HG03175 (cell line): Measurements from ENCODE around the gene RBFOX2.
"Not testable (repeated sequence)": the region's sequence is repeated elsewhere in the genome, so short reads cannot be mapped to it uniquely, and the experiment has no call there.

Experiments used
- ATAC-seq: cut with Tn5 transposase; IDR thresholded peaks from one replicate; pipeline ENCODE4 v1.9.1; 2021; ENCODE audit warnings: mild to moderate bottlenecking, moderate library complexity; ENCODE audit not compliant: unreplicated experiment

Gene RBFOX2

GRCh38 chr22:36044517-36044916 is 15.9 kb upstream of the RBFOX2 start:
- ATAC-seq = not testable (repeated sequence)

- no peak for ATAC-seq
Observed at GRCh38 chr22:36042240-36042639, 13.6 kb upstream of the RBFOX2 start.

- ATAC-seq = no peak
Observed at GRCh38 chr22:36039125-36039524, 10.5 kb upstream of the RBFOX2 start.

GRCh38 chr22:36037102-36037758 is 8.6 kb upstream of the RBFOX2 start:
- ATAC-seq = no peak

- ATAC-seq = no peak
Observed at GRCh38 chr22:36036167-36036624, 7.6 kb upstream of the RBFOX2 start.

GRCh38 chr22:36032611-36033010 is 4.0 kb upstream of the RBFOX2 start:
- no peak for ATAC-seq

GRCh38 chr22:36029406-36029755 is 757 bp upstream of the RBFOX2 start:
- no peak for ATAC-seq

- ATAC-seq = no peak
Observed at GRCh38 chr22:36027935-36028645, 534 bp downstream of the RBFOX2 start.

GRCh38 chr22:36027579-36027934 is 1.1 kb downstream of the RBFOX2 start:
- no peak for ATAC-seq

- no peak for ATAC-seq
Observed at GRCh38 chr22:36026741-36027140, 1.9 kb downstream of the RBFOX2 start.

GRCh38 chr22:36022697-36023096 is 5.9 kb downstream of the RBFOX2 start:
- ATAC-seq = no peak

- no peak for ATAC-seq
Observed at GRCh38 chr22:36022162-36022561, 6.5 kb downstream of the RBFOX2 start.

- no peak for ATAC-seq
Observed at GRCh38 chr22:36021606-36022153, 6.9 kb downstream of the RBFOX2 start.

- ATAC-seq = not testable (repeated sequence)
Observed at GRCh38 chr22:36020865-36021264, 7.8 kb downstream of the RBFOX2 start.

GRCh38 chr22:36017651-36018091 is 11.0 kb downstream of the RBFOX2 start:
- ATAC-seq = peak; percentile 65

- ATAC-seq = no peak
Observed at GRCh38 chr22:36016684-36017083, 11.9 kb downstream of the RBFOX2 start.

GRCh38 chr22:36015811-36016529 is 12.7 kb downstream of the RBFOX2 start:
- no peak for ATAC-seq

GRCh38 chr22:36015155-36015810 is 13.3 kb downstream of the RBFOX2 start:
- no peak for ATAC-seq

- ATAC-seq = no peak
Observed at GRCh38 chr22:36014546-36015074, 14.0 kb downstream of the RBFOX2 start.

- ATAC-seq = no peak
Observed at GRCh38 chr22:36012332-36012731, 16.3 kb downstream of the RBFOX2 start.

GRCh38 chr22:36010882-36011281 is 17.7 kb downstream of the RBFOX2 start:
- ATAC-seq = no peak
